Measurements from ENCODE around the gene TMEM218. TPM values are rescaled to one million over a fixed set of nuclear protein-coding genes. Genes with fewer than 3 reads are reported as not detected.

TMEM218 gene
- total and polyA plus RNA-seq, 2 donors (not counting 1 experiment from before 2014, with no cell fraction given): 20.7 to 31.7 TPM

DNA sequence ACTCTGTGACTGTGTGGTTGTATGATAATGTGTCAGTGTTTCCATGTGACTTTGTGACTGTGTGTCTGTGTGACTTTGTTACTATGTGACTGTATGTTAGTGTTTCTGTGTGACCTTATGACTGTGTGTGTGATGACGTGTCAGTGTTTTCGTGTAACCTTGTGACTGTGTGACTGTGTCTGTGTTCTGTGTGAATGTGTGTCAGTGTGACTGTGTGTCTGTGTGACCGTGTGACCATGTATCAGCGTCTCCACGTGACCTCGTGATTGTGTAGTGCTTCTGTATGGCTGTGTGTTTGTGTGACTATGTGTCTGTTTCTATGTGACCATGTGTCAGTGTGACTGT lies 43.6 kb upstream of the TMEM218 start:
- Mint-ChIP-seq H3K9me3 (ENCODE audit: insufficient read depth) (no peaks in the 10 kb centered on the region), H3K4me3 (no peak overlapping the region), H3K4me1 (no peaks in the 10 kb centered on the region), H3K27me3 (peaks cover 54% of the 10 kb centered on the region), H3K27ac (no peak overlapping the region)
- no peak overlapping the region for H3K27ac ChIP-seq (ENCODE audit: low read length in 2 of 2)
- POLR2A ChIA-PET: no interaction called here
- no peaks in the 10 kb centered on the region for H3K4me1 ChIP-seq (ENCODE audit: control insufficient read depth in 2 of 2, insufficient read depth in 2 of 2, low read length in 2 of 2)
- no peak overlapping the region for H3K4me2 ChIP-seq (replicated peaks; ENCODE audit: low read depth, low read length, poor library complexity, severe bottlenecking)
- no peaks in the 10 kb centered on the region for H3K9me3 ChIP-seq (ENCODE audit: control extremely low read depth in 1 of 3, control insufficient read depth in 2 of 3, insufficient read depth in 1 of 3, low read length in 2 of 3)
- H3K79me2 ChIP-seq (ENCODE audit: control insufficient read depth, insufficient read depth, low read length): no peaks in the 10 kb centered on the region
- 88% methylated on average over 6 of the region's 6 CpGs for WGBS (ENCODE audit: insufficient coverage)
- peaks cover 0 to 20% (median 9%) of the 10 kb centered on the region in 4 experiments for H3K27me3 ChIP-seq (replicated peaks in 1 of 4; ENCODE audit: control extremely low read depth in 1 of 4, control insufficient read depth in 3 of 4, insufficient read depth in 4 of 4, low read length in 3 of 4)
- H2AFZ ChIP-seq (ENCODE audit: insufficient read depth, low read depth, low read length, poor library complexity, severe bottlenecking): no peak overlapping the region
- ATAC-seq (ENCODE audit: low read depth) (no peak), DNase-seq (no peak)
- no peaks in the 10 kb centered on the region for H4K20me1 ChIP-seq (ENCODE audit: control insufficient read depth, insufficient read depth, low read length, poor library complexity, severe bottlenecking)
- CTCF ChIA-PET: no interaction called here
- H3K36me3 ChIP-seq (replicated peaks in 1 of 2; ENCODE audit: control extremely low read depth in 1 of 2, control insufficient read depth in 1 of 2, extremely low read depth in 1 of 2, insufficient read depth in 2 of 2, low read length in 1 of 2): no peaks in the 10 kb centered on the region
- TF ChIP-seq, protein P1, sequence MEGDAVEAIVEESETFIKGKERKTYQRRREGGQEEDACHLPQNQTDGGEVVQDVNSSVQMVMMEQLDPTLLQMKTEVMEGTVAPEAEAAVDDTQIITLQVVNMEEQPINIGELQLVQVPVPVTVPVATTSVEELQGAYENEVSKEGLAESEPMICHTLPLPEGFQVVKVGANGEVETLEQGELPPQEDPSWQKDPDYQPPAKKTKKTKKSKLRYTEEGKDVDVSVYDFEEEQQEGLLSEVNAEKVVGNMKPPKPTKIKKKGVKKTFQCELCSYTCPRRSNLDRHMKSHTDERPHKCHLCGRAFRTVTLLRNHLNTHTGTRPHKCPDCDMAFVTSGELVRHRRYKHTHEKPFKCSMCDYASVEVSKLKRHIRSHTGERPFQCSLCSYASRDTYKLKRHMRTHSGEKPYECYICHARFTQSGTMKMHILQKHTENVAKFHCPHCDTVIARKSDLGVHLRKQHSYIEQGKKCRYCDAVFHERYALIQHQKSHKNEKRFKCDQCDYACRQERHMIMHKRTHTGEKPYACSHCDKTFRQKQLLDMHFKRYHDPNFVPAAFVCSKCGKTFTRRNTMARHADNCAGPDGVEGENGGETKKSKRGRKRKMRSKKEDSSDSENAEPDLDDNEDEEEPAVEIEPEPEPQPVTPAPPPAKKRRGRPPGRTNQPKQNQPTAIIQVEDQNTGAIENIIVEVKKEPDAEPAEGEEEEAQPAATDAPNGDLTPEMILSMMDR (IDR thresholded peaks at IDR 0.05): no peak
- no peak for TF ChIP-seq EZH2 (IDR thresholded peaks at IDR 0.05; ENCODE audit: borderline replicate concordance, insufficient read depth, low read depth, low read length, poor library complexity, severe bottlenecking)
- H3K4me3 ChIP-seq (ENCODE audit: control extremely low read depth in 1 of 5, extremely low read depth in 1 of 5, insufficient read depth in 1 of 5, low read depth in 2 of 5, low read length in 4 of 5): no peak overlapping the region
- H3K9ac ChIP-seq (ENCODE audit: low read length): no peak overlapping the region
- intact Hi-C loops (cut with micrococcal nuclease): no loop called here

DNA sequence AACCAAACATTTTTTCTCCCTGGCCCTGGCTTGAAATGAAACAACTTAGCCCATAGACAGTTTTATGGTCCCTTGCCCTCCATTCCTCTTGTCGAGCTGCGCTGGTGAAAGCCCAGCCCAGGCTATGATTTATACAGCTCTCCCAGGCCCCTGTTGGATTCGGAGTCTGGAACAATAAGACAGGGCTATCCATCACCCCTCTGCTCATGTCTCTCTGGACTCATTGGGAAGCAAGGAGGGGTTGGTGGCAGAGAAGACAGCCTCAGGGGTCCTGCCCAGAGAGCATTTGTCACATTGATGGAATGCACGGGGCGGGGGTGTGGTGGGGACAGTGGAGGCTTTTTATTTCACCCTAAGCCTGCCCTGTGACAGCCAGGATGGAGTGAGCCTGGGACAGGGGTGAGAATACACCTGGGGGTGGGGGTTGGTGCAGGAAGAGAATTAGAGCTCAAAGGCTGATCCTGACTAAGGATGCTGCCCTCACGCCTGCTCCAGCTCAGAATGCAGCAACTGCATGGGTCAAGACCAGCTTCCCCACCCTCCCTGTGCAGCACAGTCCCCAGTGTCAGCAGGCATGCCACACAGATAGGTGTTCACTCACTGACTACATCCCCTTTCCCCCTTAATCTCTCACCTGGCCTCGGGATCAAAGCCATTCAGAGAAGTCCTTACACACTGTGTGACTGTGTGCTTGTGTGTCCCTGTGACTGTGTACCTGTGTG lies 43.1 kb upstream of the TMEM218 start:
- Histone ChIP-seq H3K4me1 (ENCODE audit: control insufficient read depth in 2 of 2, insufficient read depth in 2 of 2, low read length in 2 of 2) (no peaks in the 10 kb centered on the region), H3K9me3 (ENCODE audit: control extremely low read depth in 1 of 3, control insufficient read depth in 2 of 3, insufficient read depth in 1 of 3, low read length in 2 of 3) (no peaks in the 10 kb centered on the region), H3K4me3 (ENCODE audit: control extremely low read depth in 1 of 5, extremely low read depth in 1 of 5, insufficient read depth in 1 of 5, low read depth in 2 of 5, low read length in 4 of 5) (no peak overlapping the region), H4K20me1 (ENCODE audit: control insufficient read depth, insufficient read depth, low read length, poor library complexity, severe bottlenecking) (no peaks in the 10 kb centered on the region), H3K4me2 (replicated peaks; ENCODE audit: low read depth, low read length, poor library complexity, severe bottlenecking) (no peak overlapping the region), H2AFZ (ENCODE audit: insufficient read depth, low read depth, low read length, poor library complexity, severe bottlenecking) (no peak overlapping the region), H3K79me2 (ENCODE audit: control insufficient read depth, insufficient read depth, low read length) (no peaks in the 10 kb centered on the region), H3K27ac (ENCODE audit: low read length in 2 of 2) (no peak overlapping the region), H3K27me3 (replicated peaks in 1 of 4; ENCODE audit: control extremely low read depth in 1 of 4, control insufficient read depth in 3 of 4, insufficient read depth in 4 of 4, low read length in 3 of 4) (peaks cover 0 to 18% (median 9%) of the 10 kb centered on the region in 4 experiments), H3K36me3 (replicated peaks in 1 of 2; ENCODE audit: control extremely low read depth in 1 of 2, control insufficient read depth in 1 of 2, extremely low read depth in 1 of 2, insufficient read depth in 2 of 2, low read length in 1 of 2) (no peaks in the 10 kb centered on the region), H3K9ac (ENCODE audit: low read length) (no peak overlapping the region)
- intact Hi-C loops (cut with micrococcal nuclease): no loop called here
- TF ChIP-seq, protein P1 (IDR thresholded peaks at IDR 0.05): no peak
- no peak for TF ChIP-seq EZH2 (IDR thresholded peaks at IDR 0.05; ENCODE audit: borderline replicate concordance, insufficient read depth, low read depth, low read length, poor library complexity, severe bottlenecking)
- POLR2A ChIA-PET: no interaction called here
- Mint-ChIP-seq H3K4me3 (no peak overlapping the region), H3K27me3 (peaks cover 56% of the 10 kb centered on the region), H3K27ac (no peak overlapping the region), H3K4me1 (no peaks in the 10 kb centered on the region), H3K9me3 (ENCODE audit: insufficient read depth) (no peaks in the 10 kb centered on the region)
- DNase-seq: no peak
- no peak for ATAC-seq (ENCODE audit: low read depth)
- WGBS (ENCODE audit: insufficient coverage): 61% methylated on average over 4 of the region's 7 CpGs
- CTCF ChIA-PET: interaction anchor here (1.0 kb wide), 1 partner anchor 12 kb away, joined by 3 read pairs; no protein-coding TSS in a partner anchor

Data from B cell (primary cell).